ENCODE results near the gene RBMS2. TPM values are rescaled to one million over a fixed set of nuclear protein-coding genes. Genes with fewer than 3 reads are reported as not detected.
A peak's percentile ranks its signal among the peaks of the same experiment; 100 is the strongest.

Gene RBMS2
- total RNA-seq, 3 donors from 2014 or later: 35.9 to 47.8 (median 41.0) TPM

DNA sequence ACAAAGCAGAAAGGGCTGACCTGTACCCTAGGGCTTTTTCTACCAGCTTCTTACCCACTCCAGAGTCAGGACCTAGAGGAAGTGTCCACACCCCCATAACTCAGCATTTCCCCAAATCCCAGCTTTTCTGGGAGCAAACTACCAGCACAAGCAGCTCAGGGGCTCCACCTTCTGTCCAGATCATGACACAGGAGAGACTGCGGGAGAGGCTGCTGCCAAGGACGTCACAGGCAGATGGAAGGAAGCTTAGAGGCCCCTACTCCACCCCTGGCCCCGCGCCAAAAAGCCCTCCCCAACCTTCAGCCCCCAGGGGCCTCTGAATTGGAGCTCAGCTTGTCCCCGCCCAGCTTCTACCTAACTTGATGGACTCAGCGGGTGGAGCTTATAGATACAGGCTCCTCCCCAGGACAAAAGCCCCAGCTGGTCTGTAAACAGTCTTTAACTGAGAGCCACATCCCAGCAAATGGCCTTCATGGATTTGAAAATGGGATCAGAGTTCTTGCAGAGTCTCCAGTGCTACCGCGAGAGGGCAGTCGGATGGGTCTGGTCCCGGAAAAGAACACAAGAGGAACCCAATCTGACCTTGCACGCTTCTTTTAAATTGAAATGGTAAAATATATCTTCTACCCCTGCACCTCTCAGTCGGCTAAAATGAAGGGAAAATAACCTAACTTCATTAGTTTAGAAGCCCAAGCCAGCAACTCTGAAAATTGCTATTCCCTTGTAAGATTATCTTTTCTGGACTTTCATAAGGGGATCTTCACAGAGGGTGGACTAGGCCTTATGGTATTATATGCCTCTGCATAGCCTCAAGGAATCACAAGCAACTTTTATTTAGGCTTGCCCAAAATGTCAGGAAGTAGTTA lies 115.3 kb downstream of the RBMS2 start:
- intact Hi-C loops (cut with DNase I, micrococcal nuclease): loop anchor here in 1 of 2 donors (10.0 kb wide), 1 partner anchor 112 kb away; the partner anchor contains the start of gene RBMS2
- peak; percentile 74 for ATAC-seq

GRCh38 chr12:56637621-56638020 lies 116.0 kb downstream of the RBMS2 start:
- TF ChIP-seq, protein P1, sequence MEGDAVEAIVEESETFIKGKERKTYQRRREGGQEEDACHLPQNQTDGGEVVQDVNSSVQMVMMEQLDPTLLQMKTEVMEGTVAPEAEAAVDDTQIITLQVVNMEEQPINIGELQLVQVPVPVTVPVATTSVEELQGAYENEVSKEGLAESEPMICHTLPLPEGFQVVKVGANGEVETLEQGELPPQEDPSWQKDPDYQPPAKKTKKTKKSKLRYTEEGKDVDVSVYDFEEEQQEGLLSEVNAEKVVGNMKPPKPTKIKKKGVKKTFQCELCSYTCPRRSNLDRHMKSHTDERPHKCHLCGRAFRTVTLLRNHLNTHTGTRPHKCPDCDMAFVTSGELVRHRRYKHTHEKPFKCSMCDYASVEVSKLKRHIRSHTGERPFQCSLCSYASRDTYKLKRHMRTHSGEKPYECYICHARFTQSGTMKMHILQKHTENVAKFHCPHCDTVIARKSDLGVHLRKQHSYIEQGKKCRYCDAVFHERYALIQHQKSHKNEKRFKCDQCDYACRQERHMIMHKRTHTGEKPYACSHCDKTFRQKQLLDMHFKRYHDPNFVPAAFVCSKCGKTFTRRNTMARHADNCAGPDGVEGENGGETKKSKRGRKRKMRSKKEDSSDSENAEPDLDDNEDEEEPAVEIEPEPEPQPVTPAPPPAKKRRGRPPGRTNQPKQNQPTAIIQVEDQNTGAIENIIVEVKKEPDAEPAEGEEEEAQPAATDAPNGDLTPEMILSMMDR (IDR thresholded peaks at IDR 0.05): no peak
- H3K36me3 ChIP-seq (ENCODE audit: low read depth): peaks cover 11% of the 10 kb centered on the region
- intact Hi-C loops (cut with DNase I, micrococcal nuclease): loop anchor here in 1 of 2 donors (10.0 kb wide), 1 partner anchor 113 kb away; the partner anchor contains the start of gene RBMS2
- H3K4me3 ChIP-seq: no peak overlapping the region
- peaks cover 45% of the 10 kb centered on the region for H3K4me1 ChIP-seq (ENCODE audit: low read depth)
- ATAC-seq: no peak
- DNase-seq: no peak
- no peaks in the 10 kb centered on the region for H3K9me3 ChIP-seq

More for the DNA sequence above, 115.3 kb downstream of the RBMS2 start:
- Histone ChIP-seq H3K4me3 (peak overlapping the region; percentile 4), H3K4me1 (ENCODE audit: low read depth) (peaks cover 45% of the 10 kb centered on the region), H3K36me3 (ENCODE audit: low read depth) (peaks cover 10% of the 10 kb centered on the region), H3K9me3 (no peaks in the 10 kb centered on the region)
- TF ChIP-seq, protein P1 (IDR thresholded peaks at IDR 0.05): peak; percentile 42
- DNase-seq: peak; percentile 98 to 99 (median 99)

DNA sequence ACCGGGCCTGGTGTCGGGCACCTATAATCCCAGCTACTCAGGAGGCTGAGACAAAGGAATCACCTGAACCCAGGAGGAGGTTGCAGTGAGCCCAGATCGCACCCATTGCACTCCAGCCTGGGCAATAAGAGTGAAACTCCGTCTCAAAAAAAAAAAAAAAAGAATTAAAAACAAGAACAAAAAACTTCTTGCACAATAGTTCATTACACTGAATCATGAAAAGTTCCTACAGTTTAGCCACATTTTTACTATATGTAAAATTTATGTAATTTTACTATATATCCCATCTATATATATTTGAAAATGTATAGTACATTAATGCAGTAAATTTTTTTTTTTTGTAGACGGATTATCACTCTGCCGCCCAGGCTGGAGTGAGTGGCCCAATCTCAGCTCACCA lies 119.6 kb downstream of the RBMS2 start:
- Histone ChIP-seq H3K4me1 (ENCODE audit: low read depth) (peaks cover 51% of the 10 kb centered on the region), H3K36me3 (ENCODE audit: low read depth) (peaks cover 20% of the 10 kb centered on the region), H3K4me3 (no peak overlapping the region), H3K9me3 (no peaks in the 10 kb centered on the region)
- TF ChIP-seq, protein P1 (IDR thresholded peaks at IDR 0.05): no peak
- ATAC-seq (no peak), DNase-seq (peak in 1 of 3 donors; percentile 3)
- intact Hi-C loops (cut with DNase I, micrococcal nuclease): no loop called here

DNA sequence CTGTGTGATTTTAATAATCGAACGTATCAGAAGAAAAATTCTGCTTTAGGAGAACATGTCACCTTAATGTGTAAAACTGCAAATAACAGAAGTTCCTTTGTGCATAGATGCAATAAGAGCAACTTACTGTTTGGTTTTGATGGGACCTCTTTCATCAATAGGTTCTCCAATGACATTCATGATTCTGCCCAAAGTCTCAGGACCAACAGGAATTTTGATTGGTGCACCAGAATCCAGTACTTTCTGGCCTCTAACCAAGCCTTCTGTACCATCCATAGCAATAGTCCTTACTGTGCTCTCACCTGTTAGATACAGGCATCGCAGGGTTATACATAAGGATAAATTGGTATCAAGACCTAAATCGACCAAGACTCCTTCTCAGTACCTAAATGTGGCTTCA lies 123.0 kb downstream of the RBMS2 start:
- ATAC-seq: no peak
- peak overlapping the region; percentile 88 for H3K4me3 ChIP-seq
- TF ChIP-seq, protein P1 (IDR thresholded peaks at IDR 0.05): no peak
- H3K36me3 ChIP-seq (ENCODE audit: low read depth): peaks cover 12% of the 10 kb centered on the region
- intact Hi-C loops (cut with DNase I, micrococcal nuclease): no loop called here
- no peak for DNase-seq
- peaks cover 30% of the 10 kb centered on the region for H3K4me1 ChIP-seq (ENCODE audit: low read depth)
- no peaks in the 10 kb centered on the region for H3K9me3 ChIP-seq

- TF ChIP-seq, protein P1 (IDR thresholded peaks at IDR 0.05): no peak
- Histone ChIP-seq H3K4me1 (ENCODE audit: low read depth) (peaks cover 30% of the 10 kb centered on the region), H3K4me3 (peak overlapping the region; percentile 88), H3K9me3 (no peaks in the 10 kb centered on the region), H3K36me3 (ENCODE audit: low read depth) (peaks cover 12% of the 10 kb centered on the region)
- intact Hi-C loops (cut with DNase I, micrococcal nuclease): no loop called here
- ATAC-seq (peak; percentile 1), DNase-seq (peak; percentile 44 to 57 (median 50))
These were observed 123.6 kb downstream of the RBMS2 start for GRCh38 chr12:56645201-56645716.

Other genes with a start within 250 kb of the RBMS2 start
- gene CS, start 221.5 kb upstream of the RBMS2 start, total RNA-seq: 100 to 1,000 TPM; 261 to 344 (median 332) TPM
- gene CNPY2, start 205.8 kb upstream of the RBMS2 start, total RNA-seq: 10 to 100 TPM; 75.5 to 79.3 (median 77.7) TPM
- 10 to 100 TPM; 61.4 to 73.5 (median 61.9) TPM for gene PAN2, start 187.8 kb upstream of the RBMS2 start, total RNA-seq
- under 1 TPM in 1 of 3 donors, not detected in 2; 0.55 TPM for gene IL23A, start 182.9 kb upstream of the RBMS2 start, total RNA-seq
- 100 to 1,000 TPM in 1 of 3 donors, 10 to 100 TPM in 2; 82.9 to 112 (median 95.7) TPM for gene STAT2, start 161.7 kb upstream of the RBMS2 start, total RNA-seq
- not detected for gene APOF, start 159.0 kb upstream of the RBMS2 start, total RNA-seq
- gene TIMELESS, start 72.4 kb upstream of the RBMS2 start, total RNA-seq: 10 to 100 TPM in 1 of 3 donors, 1 to 10 TPM in 2; 7.7 to 14.3 (median 8.4) TPM
- gene MIP, start 67.2 kb upstream of the RBMS2 start, total RNA-seq: not detected
- 1 to 10 TPM; 4.3 to 5.2 (median 4.9) TPM for gene SPRYD4, start 53.2 kb upstream of the RBMS2 start, total RNA-seq
- gene GLS2, start 33.7 kb upstream of the RBMS2 start, total RNA-seq: 1 to 10 TPM in 2 of 3 donors, under 1 TPM in 1; 0.51 to 1.5 (median 1.2) TPM
- 100 to 1,000 TPM; 109 to 144 (median 110) TPM for gene BAZ2A, start 108.5 kb downstream of the RBMS2 start, total RNA-seq
- 1,000 to 10,000 TPM in 2 of 3 donors, 100 to 1,000 TPM in 1; 874 to 1,329 (median 1,265) TPM for gene ATP5F1B, start 124.2 kb downstream of the RBMS2 start, total RNA-seq
- gene PTGES3, start 166.5 kb downstream of the RBMS2 start, total RNA-seq: 100 to 1,000 TPM; 155 to 223 (median 164) TPM
- gene NACA, start 203.5 kb downstream of the RBMS2 start, total RNA-seq: 100 to 1,000 TPM; 507 to 753 (median 639) TPM
- 10 to 100 TPM in 1 of 3 donors, 1 to 10 TPM in 2; 6.3 to 11.5 (median 6.8) TPM for gene PRIM1, start 230.5 kb downstream of the RBMS2 start, total RNA-seq
- gene HSD17B6, start 241.5 kb downstream of the RBMS2 start, total RNA-seq: 1 to 10 TPM; 2.7 to 6.7 (median 3.8) TPM

All from mucosa of descending colon (tissue), 3 donors.